HG03280 (cell line): ENCODE data around the gene NCAPH2.
A peak's percentile ranks its signal among the peaks of the same experiment; 100 is the strongest.

Experiments
- ATAC-seq: cut with Tn5 transposase; IDR thresholded peaks from one replicate; pipeline ENCODE4 v1.9.1; 2021; ENCODE audit warnings: mild to moderate bottlenecking, moderate library complexity; ENCODE audit not compliant: unreplicated experiment

Gene NCAPH2

GRCh38 chr22:50545522-50546325 lies 37.7 kb downstream of the NCAPH2 start, which contains the start of gene KLHDC7B:
Gene KLHDC7B, plus strand, starts transcription at chr22:50545899. Its CDS starts 345 bp downstream, at chr22:50546244.
- no peak for ATAC-seq

GRCh38 chr22:50546326-50547262 lies 38.6 kb downstream of the NCAPH2 start:
- ATAC-seq: no peak

GRCh38 chr22:50547263-50547985 lies 39.4 kb downstream of the NCAPH2 start:
- ATAC-seq: no peak

- ATAC-seq: no peak
These were observed 40.3 kb downstream of the NCAPH2 start for GRCh38 chr22:50548040-50548920.

- ATAC-seq: no peak
These were observed 41.1 kb downstream of the NCAPH2 start for GRCh38 chr22:50548921-50549790.

- no peak for ATAC-seq
These were observed 42.4 kb downstream of the NCAPH2 start for GRCh38 chr22:50550395-50550794.

GRCh38 chr22:50551160-50551752 lies 43.2 kb downstream of the NCAPH2 start:
- ATAC-seq: no peak

GRCh38 chr22:50553310-50553709 lies 45.3 kb downstream of the NCAPH2 start:
- ATAC-seq: no peak

GRCh38 chr22:50556703-50557102 lies 48.7 kb downstream of the NCAPH2 start:
- ATAC-seq: no peak

- no peak for ATAC-seq
These were observed 52.0 kb downstream of the NCAPH2 start for GRCh38 chr22:50560034-50560433.

- ATAC-seq: no peak
These were observed 53.7 kb downstream of the NCAPH2 start for GRCh38 chr22:50561401-50562358.

GRCh38 chr22:50562523-50563412 lies 54.7 kb downstream of the NCAPH2 start, which contains the start of gene SYCE3:
Gene SYCE3, minus strand, starts transcription at chr22:50562919. Its CDS starts 6,514 bp downstream, at chr22:50556405.
- ATAC-seq: peak; percentile 90

GRCh38 chr22:50563413-50564160 lies 55.6 kb downstream of the NCAPH2 start:
- no peak for ATAC-seq

- no peak for ATAC-seq
These were observed 56.3 kb downstream of the NCAPH2 start for GRCh38 chr22:50564289-50564688.

- no peak for ATAC-seq
These were observed 59.8 kb downstream of the NCAPH2 start for GRCh38 chr22:50567721-50568252.
